Anterior cingulate cortex (tissue), 58 donors: ENCODE results near the gene SGIP1.
A peak's percentile ranks its signal among the peaks of the same experiment; 100 is the strongest.

Experiments used
- DNase-seq, 58 donors: peaks; one replicate each; lab custom pipeline; 2025; lab: John Stamatoyannopoulos, UW

The SGIP1 gene, protein sequence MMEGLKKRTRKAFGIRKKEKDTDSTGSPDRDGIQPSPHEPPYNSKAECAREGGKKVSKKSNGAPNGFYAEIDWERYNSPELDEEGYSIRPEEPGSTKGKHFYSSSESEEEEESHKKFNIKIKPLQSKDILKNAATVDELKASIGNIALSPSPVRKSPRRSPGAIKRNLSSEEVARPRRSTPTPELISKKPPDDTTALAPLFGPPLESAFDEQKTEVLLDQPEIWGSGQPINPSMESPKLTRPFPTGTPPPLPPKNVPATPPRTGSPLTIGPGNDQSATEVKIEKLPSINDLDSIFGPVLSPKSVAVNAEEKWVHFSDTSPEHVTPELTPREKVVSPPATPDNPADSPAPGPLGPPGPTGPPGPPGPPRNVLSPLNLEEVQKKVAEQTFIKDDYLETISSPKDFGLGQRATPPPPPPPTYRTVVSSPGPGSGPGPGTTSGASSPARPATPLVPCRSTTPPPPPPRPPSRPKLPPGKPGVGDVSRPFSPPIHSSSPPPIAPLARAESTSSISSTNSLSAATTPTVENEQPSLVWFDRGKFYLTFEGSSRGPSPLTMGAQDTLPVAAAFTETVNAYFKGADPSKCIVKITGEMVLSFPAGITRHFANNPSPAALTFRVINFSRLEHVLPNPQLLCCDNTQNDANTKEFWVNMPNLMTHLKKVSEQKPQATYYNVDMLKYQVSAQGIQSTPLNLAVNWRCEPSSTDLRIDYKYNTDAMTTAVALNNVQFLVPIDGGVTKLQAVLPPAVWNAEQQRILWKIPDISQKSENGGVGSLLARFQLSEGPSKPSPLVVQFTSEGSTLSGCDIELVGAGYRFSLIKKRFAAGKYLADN

DNA sequence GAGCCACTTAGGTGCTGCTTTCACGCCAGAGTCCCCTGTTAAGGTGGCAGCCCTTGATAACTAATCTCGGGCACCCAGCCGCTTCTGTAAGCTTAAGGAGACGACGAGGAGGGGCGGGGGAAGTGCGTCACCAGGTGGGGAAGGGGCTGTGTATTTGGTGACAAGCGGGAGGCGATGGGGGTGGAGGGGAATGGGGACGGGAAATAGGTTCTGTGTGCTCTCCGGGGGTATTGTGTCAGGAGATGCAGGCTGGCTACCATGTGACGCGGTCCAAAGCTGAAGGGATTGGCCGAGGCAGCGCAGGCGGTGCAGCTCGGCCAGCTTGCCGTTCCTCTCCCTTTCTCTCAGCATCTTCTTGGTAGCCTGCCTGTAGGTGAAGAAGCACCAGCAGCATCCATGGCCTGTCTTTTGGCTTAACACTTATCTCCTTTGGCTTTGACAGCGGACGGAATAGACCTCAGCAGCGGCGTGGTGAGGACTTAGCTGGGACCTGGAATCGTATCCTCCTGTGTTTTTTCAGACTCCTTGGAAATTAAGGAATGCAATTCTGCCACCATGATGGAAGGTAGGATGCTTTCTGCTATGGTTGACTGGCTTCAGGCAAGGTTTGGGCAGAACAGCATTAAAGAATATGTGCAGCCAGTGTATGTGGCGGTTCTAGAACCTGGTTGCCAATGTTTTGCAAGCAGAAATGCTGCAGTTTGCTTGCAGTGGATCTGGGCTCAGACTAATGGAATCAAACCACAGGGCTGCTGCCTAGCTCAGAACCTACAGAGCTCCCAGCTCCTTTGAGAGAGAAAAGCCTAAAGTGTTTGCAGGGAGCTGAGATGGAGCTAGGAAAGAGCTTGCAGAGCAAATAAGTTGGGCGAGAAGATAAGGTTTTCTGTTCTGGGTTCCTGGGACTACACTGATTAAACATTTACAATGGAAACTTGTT, at the start of gene SGIP1:
TSS of gene SGIP1 (plus strand) at position 350 of the 937 bp plus-strand sequence. CDS start at position 556, 206 bp downstream.
- peak; percentile 36 to 96 (median 83) for DNase-seq

DNA sequence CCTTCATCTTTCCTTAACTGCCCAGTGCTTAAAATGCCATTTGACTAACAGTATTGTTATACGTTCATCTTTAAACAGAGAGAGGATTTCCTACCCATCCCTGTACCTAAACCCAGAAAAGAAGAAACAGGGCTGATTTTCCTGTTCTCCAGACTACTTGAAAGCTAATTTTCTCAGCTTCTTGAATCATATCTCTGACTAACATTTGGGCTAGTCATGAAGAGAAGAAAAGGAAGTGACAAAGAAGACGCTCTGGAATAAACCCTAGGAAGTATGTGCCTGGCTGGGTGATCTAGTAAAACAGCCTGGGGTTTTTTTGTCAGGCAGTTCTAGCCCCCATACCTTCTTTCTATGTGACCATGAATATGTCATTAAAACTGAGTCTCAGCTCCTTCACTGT, 44.8 kb upstream of the SGIP1 start:
- DNase-seq: no peak

DNA sequence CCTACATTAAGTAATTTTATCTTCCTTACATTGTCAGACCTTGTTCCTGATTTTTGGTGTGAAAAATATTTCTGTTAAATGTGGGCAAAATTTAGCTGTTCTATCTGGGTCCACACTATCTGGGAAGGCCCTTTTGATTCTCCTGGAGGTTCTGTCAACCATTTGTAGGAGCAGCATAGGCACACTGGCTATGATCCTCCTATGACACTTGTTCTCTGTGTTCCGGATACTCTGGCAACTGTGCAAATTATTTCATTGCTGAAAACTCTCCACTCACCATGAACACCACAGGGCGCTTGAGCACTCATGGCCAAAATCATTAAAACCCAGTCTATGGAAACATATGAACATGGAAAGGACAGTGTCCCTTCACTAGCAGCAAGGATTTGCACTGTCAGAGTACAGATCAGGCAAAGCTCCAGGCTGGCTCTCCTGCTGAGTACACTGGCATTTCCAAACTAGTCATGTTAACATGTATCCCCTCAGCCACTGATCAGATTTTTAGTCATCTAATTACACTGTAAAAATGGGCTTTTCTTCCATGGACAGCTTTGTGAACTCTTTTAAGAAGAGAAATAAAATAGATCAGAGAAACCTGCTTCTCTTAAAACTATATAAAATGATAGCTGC, 43.9 kb upstream of the SGIP1 start:
- no peak for DNase-seq

DNA sequence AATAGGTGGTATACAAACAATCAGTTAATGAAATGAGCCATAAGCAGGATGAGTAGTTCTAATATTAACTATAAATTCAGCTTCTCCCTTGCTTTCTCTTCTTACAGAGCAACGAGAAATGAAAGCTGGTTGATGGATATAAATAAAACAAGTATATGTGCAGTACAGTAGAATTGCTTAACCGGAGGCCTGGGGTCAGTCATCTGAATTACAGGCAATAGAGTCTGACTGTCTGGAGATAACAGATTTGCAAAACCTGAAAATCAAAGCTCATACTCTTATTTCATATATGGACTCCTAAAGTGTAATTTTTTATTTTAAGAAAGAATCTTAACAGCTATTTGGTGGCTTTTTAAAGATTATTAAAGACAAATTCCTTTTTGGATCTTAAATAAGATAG, 43.1 kb upstream of the SGIP1 start:
- no peak for DNase-seq

DNA sequence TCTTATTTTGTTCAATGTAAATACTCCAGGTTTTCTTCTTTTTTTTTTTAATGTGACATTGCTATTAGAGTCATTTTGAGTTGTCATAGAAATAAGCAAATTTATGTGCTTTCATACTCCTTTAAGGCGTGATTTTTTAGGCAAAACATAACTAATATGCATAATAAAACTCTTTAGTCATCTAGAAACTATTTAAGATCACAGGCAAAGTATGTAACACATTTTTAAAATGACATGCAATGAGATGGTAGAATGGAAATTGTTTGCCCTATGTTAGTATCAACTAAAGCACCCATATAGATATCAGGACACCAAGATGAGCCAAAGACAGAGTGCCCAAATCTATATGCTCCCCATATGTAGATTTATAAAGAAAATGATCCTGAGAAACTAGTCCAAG, 41.5 kb upstream of the SGIP1 start:
- DNase-seq: no peak

DNA sequence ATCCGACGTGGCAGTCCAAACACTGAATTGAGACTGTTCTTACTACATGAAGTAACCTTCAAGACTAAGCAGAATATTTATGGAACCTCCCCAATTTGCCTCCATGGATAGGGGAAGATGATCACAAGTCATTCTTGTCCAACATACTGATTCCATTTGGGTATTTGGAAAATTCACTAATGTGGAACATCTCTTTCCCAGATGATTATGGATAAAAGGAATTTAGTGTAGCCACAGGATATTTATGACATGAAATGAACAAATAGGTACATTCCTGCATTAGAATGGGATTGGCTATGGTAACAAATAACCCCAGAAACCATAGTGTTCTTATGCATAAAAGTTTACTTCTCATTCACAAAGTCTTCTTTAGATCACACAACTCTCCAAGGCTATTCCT, 40.2 kb upstream of the SGIP1 start:
- no peak for DNase-seq

DNA sequence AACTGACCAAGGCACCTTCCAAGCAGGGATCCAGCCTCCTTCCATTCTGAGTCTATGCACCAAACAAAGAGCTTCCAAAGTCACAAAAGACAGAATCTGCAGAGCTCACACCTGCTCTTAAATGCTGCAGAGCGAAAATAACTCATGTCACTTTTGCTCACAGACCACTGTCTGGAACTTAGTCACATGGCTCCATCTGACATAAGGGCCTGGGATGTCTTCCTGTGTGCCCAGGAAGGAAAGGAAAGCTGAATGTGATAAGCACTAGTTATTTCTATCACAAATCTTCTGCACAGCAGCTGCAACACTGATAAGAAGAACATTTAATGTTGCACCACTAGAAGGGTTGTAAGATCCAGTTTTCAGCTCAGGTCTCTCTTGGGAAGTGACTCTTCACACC, 39.5 kb upstream of the SGIP1 start:
- DNase-seq: no peak

DNA sequence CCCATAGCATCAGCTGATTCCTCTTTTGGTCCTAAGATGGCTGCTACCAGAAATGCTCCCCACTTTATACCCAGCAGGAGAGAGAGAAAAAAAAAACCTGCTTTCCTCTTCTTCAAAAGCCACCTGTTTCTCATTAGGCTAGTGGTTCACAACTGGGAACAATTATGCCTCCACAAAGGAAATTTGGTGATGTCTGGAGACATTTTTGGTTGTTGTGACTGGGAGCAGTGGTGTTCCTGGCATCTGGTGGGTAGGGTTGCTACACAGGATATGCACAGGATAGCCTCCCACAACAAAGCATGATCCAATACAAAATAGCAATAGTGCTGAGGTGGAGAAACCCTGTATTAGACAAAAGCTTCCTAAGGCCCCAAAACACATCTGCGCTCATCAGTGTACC, 38.5 kb upstream of the SGIP1 start:
- no peak for DNase-seq

DNA sequence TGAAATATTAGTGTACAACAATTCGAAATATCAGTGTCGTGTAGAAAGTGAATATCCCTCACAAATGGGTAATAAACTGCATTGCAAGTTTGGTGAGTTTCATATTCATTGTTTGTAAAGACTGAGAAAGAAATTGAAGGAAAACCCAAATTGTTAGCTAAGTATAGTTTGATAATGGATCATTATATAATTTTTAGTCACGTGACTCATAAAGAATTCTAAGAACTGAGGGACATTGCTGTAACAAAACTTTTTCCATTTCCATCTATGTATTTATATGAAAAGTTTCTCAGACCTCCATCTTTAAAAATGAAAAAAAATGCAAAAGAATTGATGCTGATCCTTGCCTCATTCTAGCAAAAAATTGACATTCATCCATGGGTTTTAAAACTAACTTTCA, 36.0 kb upstream of the SGIP1 start:
- DNase-seq: no peak

DNA sequence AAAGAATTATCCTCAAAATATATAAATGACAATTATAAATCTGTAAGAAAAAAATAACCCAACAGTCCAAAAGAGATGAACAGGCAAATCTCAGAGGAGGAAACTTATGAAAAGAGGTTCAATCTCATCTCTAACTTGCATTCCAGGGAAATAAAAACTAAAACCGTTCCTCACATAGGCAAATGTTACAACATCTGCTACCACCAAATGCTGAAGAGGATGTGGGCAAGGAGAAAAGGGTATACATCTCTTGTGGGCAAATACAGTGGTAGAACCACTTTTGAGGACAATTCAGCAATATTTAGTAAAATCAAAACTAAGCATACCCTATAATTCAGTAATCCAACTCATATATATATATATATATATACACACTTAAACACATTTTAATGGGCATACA, 33.7 kb upstream of the SGIP1 start:
- DNase-seq: no peak

DNA sequence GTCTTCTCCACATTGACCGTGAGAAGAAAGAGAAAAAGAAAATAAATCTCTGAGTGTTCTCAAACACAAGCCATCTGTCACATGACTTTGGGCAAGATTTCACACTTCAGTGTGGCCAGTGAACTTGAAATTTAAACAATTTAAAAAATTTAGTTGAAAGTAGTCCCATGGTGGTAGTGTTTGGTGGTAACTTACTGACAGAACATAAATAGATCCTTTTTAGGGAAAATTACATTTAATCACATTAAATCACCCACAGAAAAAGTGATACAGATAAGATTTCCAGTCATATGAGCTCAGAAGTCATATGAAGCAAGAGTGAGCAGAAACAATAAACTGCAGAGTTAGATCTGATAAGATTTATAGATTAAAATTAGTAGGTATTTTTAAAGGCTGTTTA, 31.9 kb upstream of the SGIP1 start:
- no peak for DNase-seq

DNA sequence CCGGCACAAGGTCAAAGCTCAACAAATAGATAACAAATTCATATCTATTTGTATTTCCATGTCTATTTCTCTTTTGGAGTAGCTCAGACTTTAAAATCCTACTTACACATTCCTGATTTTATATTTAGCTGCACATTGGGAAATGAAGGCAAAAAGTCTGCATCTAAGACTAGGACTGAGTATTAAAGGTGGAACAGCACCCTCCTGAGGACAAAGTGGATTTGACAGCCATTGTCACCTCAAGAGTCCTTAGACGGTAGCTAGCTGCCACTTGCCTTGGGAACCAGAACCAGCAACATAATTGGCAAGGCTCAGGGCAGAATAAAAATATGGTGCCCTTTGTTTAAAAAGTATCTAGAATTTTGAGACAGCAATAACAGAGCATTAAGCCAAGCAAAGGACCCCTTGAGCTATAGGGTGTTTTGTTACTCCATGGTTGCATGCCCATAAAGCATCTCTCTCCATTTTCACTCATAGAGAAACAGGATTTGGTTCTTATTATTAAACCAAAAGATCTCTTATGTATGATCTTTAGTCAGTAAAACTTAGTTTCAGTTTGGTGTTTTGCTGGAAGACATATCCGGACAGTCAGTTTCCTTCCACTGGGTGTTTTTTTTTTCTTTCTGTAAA, 30.0 kb upstream of the SGIP1 start:
- peak in 28 of 58 donors; percentile 0 to 58 (median 8) for DNase-seq

DNA sequence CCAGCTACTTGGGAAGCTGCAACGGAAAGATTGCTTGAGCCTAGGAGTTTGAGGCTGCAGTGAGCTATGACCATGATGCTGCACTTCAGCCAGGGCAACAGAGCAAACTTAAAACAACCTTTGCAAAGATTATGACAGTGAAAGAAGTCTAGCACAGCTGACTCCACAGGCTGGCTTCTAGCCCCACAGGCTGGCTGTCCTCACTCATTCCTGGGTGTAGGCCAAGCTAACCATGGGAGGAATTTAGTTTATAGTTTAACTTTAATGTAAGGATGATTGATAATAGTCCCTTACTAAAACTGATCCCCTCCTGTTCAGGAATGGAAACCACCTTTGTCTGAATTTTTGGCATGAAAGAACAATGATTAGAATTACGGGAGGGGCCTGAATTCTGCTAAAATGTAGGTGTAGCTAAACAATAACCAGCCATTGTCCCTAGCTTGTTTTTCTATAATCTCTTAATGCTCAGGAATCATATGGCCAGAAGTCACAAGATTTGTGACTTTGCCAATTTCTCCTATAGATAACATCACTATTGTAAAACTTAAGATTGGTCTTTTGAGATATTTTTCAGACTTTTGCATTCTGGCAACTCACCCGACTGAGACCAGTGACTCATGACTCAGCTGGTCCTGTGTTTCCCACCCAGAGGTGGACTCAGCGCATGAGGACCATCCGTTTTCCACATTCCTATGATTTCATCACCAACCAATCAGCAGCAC, 28.1 kb upstream of the SGIP1 start:
- DNase-seq: no peak

DNA sequence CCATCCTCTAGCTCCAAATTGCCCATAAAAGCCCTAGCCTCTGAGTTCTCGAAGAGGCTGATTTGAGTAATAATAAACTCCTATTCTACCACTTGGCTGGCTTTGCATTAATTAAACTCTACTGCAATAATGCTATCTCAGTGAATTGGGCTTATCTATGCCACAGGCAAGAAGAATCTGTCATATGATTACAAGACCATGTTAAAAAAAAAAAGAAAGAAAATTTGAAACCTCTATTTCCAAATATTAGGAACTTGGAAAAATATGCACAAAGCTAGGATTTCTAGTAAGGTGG, 27.6 kb upstream of the SGIP1 start:
- DNase-seq: no peak

DNA sequence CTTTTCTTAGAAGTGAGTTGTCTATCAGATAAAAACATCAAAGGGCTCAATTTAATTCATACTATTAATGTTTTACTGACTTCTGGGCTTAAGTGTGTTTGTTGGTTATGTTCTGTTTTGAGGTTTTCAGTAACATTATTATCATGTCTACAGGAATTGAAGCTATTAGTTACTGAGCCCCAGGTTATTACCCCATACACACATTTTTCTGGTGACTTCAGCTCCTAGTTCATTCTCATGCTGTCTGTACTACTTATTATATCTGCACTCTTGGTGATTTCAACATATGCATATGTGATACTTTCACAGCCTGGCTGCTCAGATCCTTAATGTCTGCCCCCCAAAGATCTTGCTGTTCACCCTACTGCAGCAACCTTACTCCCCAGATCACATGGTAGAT, 27.0 kb upstream of the SGIP1 start:
- DNase-seq: no peak

DNA sequence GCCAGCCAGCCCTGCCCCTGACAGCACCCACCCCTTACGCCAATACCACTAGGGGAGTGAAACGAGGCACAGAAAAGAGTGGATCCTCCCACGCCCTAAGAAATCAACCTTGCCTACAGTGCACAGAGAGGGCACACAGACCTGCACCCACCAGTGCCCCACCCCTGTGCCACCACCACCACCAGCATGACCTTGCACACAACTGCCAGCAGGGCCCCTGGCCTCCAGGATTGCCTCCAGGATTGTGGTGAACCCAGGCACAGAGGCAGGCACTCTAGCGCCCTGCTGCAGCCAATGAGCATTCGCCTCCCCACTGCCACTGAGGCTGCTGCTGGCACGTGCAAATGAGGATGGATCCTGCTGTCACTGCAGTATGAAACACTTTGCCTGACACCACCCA, 23.5 kb upstream of the SGIP1 start:
- no peak for DNase-seq

DNA sequence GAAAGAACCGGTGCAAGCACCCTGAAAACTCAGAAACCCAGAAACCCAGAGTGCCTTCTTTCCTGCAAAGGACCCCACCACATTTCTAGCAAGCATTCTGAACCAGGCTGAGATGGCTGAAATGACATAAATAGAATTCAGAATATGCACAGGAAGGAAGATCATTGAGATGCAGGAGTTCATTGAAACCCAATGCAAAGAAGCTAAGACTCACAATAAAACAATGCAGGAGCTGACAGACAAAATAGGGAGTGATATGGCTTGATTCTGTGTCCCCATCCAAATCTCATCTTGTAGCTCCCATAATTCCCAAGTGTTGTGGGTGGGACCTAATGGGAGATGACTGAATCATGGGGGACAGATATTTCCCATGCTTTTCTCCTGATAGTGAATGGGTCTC, 22.8 kb upstream of the SGIP1 start:
- DNase-seq: no peak

DNA sequence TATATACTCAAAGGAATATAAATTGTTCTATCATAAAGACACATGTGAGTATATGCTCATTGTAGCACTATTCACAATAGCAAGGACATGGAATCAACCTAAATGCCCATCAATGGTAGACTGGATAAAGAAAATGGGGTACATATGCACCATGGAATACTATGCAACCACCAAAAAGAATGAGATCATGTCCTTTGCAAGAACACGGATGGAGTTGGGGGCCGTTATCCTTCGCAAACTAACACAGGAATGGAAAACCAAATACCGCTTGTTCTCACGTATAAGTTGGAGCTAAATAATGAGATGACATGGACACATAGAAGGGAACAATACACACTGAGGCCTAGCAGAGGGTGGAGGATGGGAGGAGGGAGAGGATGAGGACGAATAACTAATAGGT, 16.0 kb upstream of the SGIP1 start:
- no peak for DNase-seq

DNA sequence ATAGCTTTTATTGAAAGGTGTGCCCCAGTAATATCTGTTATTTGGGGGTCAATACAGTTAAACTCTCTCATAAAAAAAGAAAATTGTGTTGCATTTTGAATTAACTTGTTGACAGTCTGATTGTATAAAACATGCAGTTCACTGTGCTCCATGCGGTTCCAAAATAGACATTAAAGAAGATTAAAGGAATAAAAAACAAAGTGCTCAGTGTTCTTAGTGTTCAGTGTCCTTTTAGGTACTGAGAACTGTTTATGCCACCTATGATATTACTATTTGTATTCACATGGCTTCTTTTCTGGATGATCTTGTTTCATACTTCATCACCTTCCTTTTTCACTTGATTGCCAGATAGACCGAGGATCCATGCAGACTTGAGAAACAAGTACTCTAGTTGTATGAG, 15.3 kb upstream of the SGIP1 start:
- DNase-seq: no peak
